Measurements from ENCODE around the gene RB1.

DNA sequence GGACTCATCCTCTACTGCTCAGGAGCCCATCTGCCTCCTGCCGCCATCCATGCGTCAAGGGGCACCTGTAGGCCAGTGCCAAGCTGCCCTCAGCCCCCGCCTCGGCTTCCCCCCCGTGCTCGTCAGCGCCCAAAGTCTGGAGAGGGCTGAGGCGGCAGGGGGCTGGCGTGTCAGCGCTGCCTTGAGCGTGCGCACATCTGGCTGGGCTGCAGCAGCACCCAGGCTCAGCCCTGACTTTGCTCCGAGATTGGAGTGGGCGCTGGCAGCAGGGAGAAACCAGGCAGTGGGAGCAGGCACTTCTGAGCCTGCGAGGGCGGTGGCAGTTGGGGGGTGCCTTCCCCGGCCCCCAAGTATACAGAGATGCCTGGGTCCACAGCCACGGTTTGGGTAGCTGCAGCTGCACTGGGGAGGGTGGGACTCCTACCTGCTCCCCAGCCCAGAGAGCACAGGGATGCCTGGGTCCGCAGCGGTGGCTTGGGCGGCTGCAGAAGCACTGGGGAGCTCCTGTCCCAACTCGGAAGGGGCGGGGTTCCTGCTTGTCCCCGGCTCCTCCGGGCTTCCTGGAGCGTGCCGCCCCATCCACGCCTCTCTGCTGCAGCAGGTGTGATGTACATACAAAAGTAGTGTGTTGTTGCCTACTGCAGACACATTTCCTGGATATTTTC, 154.2 kb downstream of the RB1 start:
- TF ChIP-seq CTCF (IDR thresholded peaks at IDR 0.05; ENCODE audit: low read depth, low read length) (no peak), POLR2A (IDR thresholded peaks at IDR 0.05; ENCODE audit: extremely low read depth, insufficient read length) (no peak), MYC (IDR thresholded peaks at IDR 0.05; ENCODE audit: low read depth, low read length) (no peak)
